H1 (cell line): ENCODE results near the gene MEFV. TPM values are rescaled to one million over a fixed set of nuclear protein-coding genes. Genes with fewer than 3 reads are reported as not detected.

Source experiments
- BRCA1 ChIP-seq: IDR thresholded peaks from 2 replicates; pipeline ENCODE4 v1.6.1; 2012; ENCODE audit warnings: low read depth, low read length, improper control_type of control experiment
- CHD2 ChIP-seq: IDR thresholded peaks from 2 replicates; pipeline ENCODE4 v1.6.1; 2012; ENCODE audit warnings: low read length, improper control_type of control experiment
- HDAC2 ChIP-seq, 2 experiments: fragments of 300-600 bp in 1 of 2; sonication (generic) in 1 of 2; IDR thresholded peaks; 2 replicates each; pipeline ENCODE4 v1.6.1; 2011 to 2012; ENCODE audit warnings: low read depth in 2 of 2, low read length in 2 of 2, mild to moderate bottlenecking in 2 of 2, moderate library complexity in 2 of 2, borderline replicate concordance in 1 of 2, inconsistent platforms in 1 of 2
- PHF8 ChIP-seq: fragments of 200-600 bp; sonication (generic); conservative IDR thresholded peaks from 2 replicates; pipeline ENCODE4 v1.7.1; 2012; ENCODE audit warnings: low read depth, mild to moderate bottlenecking, inconsistent platforms, low read length, moderate library complexity
- POLR2AphosphoS5 ChIP-seq: IDR thresholded peaks from 2 replicates; pipeline ENCODE4 v1.6.1; 2011; ENCODE audit warnings: low read depth, low read length
- POU5F1 ChIP-seq: IDR thresholded peaks from 2 replicates; pipeline ENCODE4 v1.6.1; 2011; ENCODE audit warnings: low read depth, mild to moderate bottlenecking, low read length, moderate library complexity
- RAD21 ChIP-seq, 2 experiments: IDR thresholded peaks in 1 of 2; conservative IDR thresholded peaks in 1 of 2; 2 replicates each; pipeline ENCODE4 v1.6.1; 2011; ENCODE audit warnings: low read depth in 2 of 2, low read length in 2 of 2, improper control_type of control experiment in 1 of 2, inconsistent platforms in 1 of 2, mild to moderate bottlenecking in 1 of 2, moderate library complexity in 1 of 2
- SP2 ChIP-seq: IDR thresholded peaks from 2 replicates; pipeline ENCODE4 v1.6.1; 2012; ENCODE audit warnings: mild to moderate bottlenecking, low read length, inconsistent platforms
- polyA plus RNA-seq, 7 experiments: library from polyadenylated mRNA; depleted of rRNA in 3 of 7; stranded (reverse) in 5 of 7; unstranded in 2 of 7; fragments of >200 nt in 5 of 7; fragments of 200-250 nt in 2 of 7; gene quantifications; 1 replicate in 5 of 7; 2 replicates in 1 of 7; 4 replicates in 1 of 7; pipeline versions ENCODE4 v1.2.1 to v1.2.3, GENCODE V29; 2011 to 2013; ENCODE audit warnings: missing spikeins in 2 of 7, mixed read lengths in 2 of 7
- total RNA-seq: library from RNA; stranded (reverse); fragmentation: NEBNext Ultra II Directional; extraction: Animal tissue kit (Norgen Biotek cat#: 25700); gene quantifications from 2 replicates; pipeline ENCODE4 v1.2.1, GENCODE V29; 2021
- TF ChIP-seq, protein P1 (sequence below): fragments of 300-600 bp; sonication (generic); IDR thresholded peaks from 2 replicates; pipeline ENCODE4 v1.7.1; 2012; ENCODE audit warnings: low read length, moderate library complexity, mild to moderate bottlenecking, inconsistent platforms; ENCODE audit not compliant: insufficient replicate concordance
- TF ChIP-seq, protein P2 (sequence below): IDR thresholded peaks from 2 replicates; pipeline ENCODE4 v1.6.1; 2012; ENCODE audit warnings: inconsistent platforms

The MEFV gene
- total and polyA plus RNA-seq, 2 of the 8 experiments (the other 6 are each of a cell fraction or from before 2014, with no cell fraction given), result 0.03 TPM; not detected in 1

GRCh38 chr16:3246876-3247275, 9.6 kb downstream of the MEFV start (continued):
- TF ChIP-seq, protein P1, sequence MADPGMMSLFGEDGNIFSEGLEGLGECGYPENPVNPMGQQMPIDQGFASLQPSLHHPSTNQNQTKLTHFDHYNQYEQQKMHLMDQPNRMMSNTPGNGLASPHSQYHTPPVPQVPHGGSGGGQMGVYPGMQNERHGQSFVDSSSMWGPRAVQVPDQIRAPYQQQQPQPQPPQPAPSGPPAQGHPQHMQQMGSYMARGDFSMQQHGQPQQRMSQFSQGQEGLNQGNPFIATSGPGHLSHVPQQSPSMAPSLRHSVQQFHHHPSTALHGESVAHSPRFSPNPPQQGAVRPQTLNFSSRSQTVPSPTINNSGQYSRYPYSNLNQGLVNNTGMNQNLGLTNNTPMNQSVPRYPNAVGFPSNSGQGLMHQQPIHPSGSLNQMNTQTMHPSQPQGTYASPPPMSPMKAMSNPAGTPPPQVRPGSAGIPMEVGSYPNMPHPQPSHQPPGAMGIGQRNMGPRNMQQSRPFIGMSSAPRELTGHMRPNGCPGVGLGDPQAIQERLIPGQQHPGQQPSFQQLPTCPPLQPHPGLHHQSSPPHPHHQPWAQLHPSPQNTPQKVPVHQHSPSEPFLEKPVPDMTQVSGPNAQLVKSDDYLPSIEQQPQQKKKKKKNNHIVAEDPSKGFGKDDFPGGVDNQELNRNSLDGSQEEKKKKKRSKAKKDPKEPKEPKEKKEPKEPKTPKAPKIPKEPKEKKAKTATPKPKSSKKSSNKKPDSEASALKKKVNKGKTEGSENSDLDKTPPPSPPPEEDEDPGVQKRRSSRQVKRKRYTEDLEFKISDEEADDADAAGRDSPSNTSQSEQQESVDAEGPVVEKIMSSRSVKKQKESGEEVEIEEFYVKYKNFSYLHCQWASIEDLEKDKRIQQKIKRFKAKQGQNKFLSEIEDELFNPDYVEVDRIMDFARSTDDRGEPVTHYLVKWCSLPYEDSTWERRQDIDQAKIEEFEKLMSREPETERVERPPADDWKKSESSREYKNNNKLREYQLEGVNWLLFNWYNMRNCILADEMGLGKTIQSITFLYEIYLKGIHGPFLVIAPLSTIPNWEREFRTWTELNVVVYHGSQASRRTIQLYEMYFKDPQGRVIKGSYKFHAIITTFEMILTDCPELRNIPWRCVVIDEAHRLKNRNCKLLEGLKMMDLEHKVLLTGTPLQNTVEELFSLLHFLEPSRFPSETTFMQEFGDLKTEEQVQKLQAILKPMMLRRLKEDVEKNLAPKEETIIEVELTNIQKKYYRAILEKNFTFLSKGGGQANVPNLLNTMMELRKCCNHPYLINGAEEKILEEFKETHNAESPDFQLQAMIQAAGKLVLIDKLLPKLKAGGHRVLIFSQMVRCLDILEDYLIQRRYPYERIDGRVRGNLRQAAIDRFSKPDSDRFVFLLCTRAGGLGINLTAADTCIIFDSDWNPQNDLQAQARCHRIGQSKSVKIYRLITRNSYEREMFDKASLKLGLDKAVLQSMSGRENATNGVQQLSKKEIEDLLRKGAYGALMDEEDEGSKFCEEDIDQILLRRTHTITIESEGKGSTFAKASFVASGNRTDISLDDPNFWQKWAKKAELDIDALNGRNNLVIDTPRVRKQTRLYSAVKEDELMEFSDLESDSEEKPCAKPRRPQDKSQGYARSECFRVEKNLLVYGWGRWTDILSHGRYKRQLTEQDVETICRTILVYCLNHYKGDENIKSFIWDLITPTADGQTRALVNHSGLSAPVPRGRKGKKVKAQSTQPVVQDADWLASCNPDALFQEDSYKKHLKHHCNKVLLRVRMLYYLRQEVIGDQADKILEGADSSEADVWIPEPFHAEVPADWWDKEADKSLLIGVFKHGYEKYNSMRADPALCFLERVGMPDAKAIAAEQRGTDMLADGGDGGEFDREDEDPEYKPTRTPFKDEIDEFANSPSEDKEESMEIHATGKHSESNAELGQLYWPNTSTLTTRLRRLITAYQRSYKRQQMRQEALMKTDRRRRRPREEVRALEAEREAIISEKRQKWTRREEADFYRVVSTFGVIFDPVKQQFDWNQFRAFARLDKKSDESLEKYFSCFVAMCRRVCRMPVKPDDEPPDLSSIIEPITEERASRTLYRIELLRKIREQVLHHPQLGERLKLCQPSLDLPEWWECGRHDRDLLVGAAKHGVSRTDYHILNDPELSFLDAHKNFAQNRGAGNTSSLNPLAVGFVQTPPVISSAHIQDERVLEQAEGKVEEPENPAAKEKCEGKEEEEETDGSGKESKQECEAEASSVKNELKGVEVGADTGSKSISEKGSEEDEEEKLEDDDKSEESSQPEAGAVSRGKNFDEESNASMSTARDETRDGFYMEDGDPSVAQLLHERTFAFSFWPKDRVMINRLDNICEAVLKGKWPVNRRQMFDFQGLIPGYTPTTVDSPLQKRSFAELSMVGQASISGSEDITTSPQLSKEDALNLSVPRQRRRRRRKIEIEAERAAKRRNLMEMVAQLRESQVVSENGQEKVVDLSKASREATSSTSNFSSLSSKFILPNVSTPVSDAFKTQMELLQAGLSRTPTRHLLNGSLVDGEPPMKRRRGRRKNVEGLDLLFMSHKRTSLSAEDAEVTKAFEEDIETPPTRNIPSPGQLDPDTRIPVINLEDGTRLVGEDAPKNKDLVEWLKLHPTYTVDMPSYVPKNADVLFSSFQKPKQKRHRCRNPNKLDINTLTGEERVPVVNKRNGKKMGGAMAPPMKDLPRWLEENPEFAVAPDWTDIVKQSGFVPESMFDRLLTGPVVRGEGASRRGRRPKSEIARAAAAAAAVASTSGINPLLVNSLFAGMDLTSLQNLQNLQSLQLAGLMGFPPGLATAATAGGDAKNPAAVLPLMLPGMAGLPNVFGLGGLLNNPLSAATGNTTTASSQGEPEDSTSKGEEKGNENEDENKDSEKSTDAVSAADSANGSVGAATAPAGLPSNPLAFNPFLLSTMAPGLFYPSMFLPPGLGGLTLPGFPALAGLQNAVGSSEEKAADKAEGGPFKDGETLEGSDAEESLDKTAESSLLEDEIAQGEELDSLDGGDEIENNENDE, result no peak
- TF ChIP-seq, protein P2, sequence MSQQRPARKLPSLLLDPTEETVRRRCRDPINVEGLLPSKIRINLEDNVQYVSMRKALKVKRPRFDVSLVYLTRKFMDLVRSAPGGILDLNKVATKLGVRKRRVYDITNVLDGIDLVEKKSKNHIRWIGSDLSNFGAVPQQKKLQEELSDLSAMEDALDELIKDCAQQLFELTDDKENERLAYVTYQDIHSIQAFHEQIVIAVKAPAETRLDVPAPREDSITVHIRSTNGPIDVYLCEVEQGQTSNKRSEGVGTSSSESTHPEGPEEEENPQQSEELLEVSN, result no peak
- TF ChIP-seq RAD21 (IDR thresholded peaks at IDR 0.05 in 1 of 2, conservative IDR thresholded peaks at IDR 0.05 in 1 of 2; ENCODE audit: low read depth in 2 of 2, low read length in 2 of 2) (no peak), POU5F1 (no peak), BRCA1 (no peak), SP2 (no peak), CHD2 (no peak), POLR2AphosphoS5 (no peak), PHF8 (no peak), HDAC2 (IDR thresholded peaks at IDR 0.05; ENCODE audit: borderline replicate concordance in 1 of 2, low read depth in 2 of 2, low read length in 2 of 2) (no peak)
